Stimulated activated CD8-positive, alpha-beta memory T cell treated with anti-CD3 and anti-CD28 coated beads, Interleukin-12 subunit alpha, Interleukin-12 subunit beta, amount 100 ng/mL, for 4 hours (primary cell): Measurements from ENCODE around the gene KCNH6.

ENCODE experiments used
- DNase-seq: peaks from one replicate; pipeline ENCODE4 v3.0.0-alpha.2; 2020; ENCODE audit warnings: low read depth

The KCNH6 gene

DNA sequence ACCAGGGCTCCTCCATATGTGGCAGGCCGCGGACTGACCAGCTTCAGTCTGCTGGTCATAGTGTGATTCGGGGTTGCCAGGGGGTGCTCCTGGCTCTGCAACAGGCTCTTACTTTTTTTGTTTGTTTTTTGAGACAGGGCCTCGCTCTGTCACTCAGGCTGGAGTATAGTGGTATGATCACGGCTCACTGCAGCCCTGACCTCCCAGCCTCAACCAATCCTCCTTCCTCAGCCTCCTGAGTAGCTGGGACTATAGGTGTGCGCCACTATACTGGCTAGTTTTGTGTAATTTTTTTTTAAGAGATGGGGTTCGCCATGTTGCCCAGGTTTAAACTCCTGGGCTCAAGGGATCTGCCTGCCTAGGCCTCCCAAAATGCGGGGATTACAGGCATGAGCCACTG, 11.8 kb upstream of the KCNH6 start:
- no peak for DNase-seq

DNA sequence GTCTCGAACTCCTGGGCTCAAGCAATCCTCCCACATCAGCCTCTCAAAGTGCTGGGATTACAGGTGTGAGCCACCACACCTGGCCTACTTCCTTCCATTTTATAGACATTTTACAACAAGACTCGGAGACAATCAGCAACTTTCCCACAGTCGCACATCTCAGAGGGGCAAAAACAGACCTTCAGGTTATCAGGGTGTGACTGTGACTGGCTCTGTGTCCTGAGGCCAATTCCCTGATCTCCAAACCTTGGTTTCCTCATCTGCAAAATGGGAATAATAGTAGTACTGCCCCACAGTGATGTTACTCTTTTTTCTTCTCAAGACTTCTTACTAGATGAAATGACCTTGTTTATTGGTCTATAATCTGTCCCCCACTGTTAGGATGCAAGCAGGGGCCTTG, 10.8 kb upstream of the KCNH6 start:
- DNase-seq, result no peak

DNA sequence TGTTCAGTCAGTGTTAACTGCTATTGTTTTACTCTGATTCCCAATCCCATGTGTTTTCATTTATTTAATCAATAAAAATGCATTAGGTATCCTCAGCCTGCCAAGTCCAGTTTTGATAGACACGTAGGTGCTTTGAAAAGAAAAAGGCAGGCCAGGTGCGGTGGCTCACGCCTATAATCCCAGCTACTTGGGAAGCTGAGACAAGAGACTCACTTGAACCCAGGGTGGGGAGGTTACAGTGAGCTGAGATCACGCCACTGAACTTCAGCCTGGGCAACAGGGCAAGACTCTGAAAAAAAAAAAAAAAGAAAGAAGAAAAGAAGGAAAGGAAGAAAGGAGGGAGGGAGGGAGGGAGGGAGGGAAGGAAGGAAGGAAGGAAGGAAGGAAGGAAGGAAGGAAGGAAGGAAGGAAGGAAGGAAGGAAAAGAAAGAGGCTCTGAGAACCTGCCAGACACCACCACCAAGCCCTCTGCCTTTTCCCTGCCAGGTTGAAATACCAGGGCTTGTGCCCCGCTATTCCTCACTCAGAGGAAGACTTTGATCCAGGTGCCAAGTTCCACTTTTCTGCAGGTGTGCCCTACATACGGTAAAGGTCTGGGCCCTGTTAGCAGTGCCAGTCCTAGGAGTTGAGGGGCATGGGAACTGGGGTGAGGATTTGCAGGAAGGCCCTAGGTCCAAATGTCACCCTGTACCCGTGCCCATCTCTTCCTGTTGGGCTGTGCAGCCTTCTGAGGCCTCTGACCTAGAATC, 10.1 kb upstream of the KCNH6 start:
- no peak for DNase-seq

DNA sequence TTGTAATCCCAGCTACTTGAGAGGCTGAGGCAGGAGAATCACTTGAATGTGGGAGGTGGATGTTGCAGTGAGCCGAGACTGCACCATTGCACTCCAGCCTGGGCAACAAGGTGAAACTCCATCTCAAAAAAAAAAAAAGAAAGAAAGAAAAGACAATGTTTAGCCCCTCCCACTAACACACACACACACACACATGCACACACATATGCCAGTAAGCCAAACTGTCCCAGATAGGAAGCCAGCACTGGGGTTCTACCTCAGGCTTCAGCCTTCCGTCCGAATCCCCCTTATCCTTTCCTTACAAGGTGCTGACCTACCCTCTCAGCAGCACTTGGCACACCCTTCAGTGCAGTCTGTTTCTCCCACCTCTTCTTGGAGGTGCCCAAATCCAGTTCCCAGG, 8.7 kb upstream of the KCNH6 start:
- DNase-seq, result no peak

DNA sequence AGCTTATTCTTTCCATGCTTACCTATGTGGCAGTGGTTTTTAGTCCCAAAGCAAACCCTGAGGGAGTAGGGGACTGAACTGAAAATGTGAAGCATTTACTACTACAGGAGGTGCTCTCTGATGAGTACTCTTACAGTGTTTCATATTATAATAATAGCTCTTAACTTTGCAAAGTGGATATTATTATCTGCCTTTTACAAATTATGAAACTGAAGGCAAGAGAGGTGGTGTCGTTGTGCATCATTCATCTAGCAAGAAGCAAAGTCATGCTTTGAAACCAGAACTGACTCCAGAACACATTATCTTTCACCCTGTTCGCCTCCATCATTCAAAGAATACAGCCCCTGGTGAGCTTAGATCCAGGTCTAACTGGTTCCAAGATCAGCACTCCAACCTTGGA, 8.2 kb upstream of the KCNH6 start:
- no peak for DNase-seq

DNA sequence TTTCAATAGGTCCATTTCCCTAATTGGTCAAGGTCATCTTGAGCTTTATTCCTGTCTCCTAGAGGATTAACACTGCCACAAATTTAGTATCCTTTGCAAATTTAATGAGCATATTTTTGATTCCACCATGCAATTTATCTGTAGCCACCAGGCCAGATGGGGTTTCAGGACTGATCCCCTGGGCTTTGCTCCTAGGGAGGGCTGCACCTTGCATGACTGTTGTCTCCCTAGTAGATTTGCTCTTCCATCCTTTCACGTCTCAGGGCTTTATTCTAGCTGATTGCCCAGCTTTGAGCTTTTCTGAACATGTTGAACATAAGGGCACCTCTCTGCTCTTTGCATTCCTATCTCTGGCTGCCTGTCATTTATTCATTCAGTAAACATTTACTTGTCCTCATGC, 7.7 kb upstream of the KCNH6 start:
- no peak for DNase-seq

DNA sequence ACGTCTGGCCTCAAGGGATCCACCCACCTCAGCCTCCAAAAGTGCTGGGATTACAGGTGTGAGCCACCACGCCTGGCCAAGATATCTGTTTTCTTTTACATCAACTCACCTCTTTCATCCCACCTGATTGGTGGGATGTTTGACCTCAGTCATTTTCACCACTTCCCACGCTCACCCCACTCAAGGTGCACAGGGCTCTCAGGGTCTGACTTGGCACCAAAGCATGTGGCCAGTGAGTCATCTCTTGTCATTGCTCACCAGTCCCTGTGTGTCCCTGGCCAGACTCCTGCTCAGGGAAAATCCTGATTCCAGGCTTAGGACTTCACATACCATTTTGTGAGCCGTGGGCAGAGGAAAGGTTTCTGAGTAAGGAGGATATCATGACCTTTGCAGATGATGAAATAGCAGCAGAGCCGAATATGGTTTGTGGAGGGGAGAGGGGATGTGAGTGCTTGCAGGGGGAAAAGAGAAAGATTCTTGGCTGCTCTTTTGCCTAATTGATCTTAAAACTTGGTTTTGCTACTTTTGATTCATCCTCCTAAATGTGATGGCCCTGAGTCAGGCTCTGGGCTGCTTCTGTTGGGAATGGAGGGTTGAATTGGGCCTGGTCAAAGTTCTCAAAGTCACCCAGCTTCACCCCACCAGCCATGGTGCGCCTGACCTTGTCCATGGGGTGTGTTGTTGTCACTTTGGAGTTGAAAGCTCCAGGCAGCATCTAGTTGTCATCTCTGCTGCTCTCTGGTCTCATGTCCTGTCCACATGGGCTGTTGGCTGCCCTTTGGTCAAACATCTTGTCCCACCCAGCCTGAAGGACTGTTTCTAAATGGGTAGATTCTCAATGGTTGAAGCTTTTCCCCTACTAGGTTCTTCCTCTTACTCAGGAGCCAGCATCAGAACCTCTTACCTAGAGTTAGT, 6.0 kb upstream of the KCNH6 start:
- no peak for DNase-seq

DNA sequence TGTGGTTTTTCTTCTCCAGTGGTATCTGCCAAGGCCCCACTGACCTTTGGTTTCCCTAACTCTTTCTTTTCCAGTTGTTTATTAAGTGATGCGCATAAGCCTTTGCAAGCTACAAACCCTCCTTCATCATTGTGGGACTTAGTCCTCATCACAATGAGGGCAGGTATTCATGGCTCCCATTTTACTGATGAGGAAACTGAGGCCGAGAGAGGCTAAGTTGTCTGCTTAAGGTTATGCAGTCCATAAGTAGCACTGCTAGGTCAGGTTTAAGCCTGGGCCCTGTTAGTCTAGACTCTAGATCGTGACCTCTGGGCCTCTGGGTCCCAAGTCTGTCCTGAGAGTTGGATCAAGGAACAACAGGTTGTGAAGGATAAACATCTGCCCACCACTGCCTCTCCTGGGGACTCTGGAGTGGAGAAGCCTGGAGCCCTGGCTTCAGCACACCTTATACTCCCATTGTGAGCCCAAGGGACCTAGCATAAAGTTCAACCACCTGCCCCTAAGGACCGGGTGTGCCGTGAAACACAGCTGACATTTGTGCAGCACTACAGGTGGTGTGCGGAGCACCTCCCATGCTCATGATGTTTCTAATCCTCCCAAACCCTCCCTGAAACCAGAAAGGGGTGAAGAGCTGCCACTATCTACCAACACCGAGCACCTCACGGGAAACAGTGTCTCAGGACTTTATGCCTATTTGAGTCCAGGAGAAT, 5.2 kb upstream of the KCNH6 start:
- DNase-seq, result no peak

DNA sequence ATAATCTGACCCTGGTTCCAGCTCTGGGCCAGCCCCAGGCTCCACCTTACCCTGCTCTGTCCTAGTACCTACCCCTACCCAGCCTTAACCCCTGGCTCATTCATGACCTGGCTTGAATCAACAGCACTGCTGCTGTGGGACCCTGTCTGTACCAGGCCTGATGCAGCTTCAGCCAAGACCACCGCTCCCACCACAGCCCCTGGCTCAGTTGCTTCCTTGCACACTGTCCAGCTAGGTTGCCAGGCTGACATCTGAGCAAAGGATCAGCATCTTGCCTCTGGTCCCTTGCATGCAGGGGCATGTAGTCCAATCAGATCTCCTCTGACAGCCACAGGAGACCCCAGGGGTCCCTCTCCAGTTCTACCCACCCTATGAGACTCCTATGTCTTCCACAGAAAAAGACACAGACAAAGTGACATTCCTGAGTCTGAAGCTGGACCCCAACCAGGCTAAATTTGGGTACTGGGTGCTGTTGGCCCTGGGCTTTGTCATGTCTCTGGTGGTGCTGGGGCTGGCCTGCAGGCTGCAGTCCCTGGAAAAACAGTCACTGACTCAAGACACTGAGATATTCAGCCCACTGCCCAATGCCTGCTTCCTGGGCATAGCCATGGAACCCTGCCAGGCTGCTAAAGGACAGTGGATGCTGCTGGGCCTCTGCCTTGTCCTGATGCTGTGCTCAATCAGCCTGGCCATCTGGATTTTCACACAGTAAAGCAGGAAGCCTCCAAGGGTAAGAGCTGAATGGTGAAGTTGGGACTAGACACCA, 3.9 kb upstream of the KCNH6 start:
- DNase-seq, result no peak

DNA sequence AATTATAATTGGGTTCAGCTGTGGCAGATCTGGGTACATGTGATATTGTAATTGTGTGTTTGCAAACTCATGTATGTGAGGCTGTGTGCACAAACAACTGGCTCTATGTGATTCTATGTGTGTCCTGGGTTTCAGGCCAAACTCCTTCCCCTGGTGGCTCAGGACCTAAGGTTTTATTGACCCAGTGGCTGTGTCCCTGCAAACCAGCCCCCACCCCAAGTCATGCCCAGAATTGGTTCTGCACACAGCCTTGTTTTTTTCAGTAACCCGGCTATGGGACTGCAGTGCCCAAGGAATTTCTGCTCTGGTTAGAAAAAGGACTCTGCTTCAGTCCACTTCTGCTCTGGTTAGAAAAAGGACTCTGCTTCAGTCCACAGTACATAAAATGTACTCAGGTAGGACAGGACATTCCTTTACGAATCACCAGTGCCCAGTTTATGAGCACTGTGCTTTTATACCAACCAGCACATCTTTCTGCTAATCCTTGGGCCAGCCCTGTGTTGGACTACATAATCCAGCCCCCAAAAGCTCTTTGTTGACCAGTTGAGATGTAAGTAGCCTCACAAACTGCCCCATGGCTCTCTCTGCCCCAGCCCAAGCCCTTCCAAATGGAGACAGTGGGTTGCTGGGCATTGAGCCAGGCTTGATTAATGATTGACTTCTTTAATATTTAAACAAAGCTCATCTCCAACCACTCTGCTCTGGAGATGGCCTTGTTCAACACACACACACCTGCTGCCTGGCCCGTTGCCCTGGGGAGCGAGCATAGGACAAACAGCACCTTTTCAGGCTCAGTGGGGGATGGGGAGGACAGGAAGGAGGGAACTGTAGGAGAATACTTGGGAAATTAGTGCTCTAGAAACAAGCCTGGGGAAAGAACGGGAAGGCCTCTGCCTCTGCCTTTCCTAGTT, 2.9 kb upstream of the KCNH6 start:
- DNase-seq, result no peak

DNA sequence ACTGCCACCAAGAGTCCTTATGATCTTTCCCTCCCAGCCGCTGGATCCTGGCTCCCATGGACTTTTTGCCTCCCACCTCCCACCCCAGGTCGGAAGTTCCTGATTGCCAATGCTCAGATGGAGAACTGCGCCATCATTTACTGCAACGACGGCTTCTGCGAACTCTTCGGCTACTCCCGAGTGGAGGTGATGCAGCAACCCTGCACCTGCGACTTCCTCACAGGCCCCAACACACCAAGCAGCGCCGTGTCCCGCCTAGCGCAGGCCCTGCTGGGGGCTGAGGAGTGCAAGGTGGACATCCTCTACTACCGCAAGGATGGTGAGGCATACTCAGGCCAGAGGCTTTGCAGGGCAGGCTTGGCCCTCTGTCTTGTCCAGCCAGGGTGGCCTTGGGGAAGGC, 893 bp downstream of the KCNH6 start:
- DNase-seq, result no peak

DNA sequence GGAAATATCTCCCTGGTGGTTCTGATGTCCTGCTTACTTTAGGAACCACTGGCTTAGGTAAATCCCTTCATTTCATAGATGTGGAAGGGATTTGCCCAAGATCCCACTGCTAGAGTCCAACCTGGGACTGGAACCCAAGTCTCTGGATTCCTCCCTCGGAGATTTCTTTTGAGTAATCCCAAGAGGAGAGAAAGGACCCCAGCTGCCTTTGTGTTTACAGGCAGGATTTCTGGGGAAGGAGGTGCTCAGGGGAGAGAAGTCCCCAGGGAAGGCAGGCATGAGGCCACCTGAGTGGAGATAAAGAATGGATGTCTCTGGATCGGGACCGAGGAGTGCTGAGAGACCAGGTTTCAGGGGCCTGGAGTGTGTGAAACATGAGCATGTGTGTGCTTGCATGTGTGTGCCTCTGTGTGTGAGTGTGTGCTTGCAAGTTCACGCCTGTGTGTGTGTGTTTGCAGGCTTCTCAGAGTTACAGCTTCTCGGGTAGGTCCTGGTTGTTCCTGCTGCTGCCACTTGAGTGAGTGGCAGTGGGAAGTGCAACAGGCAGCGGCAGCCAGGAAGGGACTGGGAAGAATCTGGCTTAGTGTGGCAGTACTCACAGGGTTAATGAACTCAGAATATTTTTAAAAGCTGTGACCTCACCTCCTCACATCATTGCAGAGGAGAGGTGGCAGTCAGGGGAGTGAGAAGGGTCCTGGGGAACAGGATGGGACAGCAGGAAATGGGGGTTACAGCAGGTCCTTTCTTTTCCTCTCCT, 2.2 kb downstream of the KCNH6 start:
- DNase-seq, result no peak

DNA sequence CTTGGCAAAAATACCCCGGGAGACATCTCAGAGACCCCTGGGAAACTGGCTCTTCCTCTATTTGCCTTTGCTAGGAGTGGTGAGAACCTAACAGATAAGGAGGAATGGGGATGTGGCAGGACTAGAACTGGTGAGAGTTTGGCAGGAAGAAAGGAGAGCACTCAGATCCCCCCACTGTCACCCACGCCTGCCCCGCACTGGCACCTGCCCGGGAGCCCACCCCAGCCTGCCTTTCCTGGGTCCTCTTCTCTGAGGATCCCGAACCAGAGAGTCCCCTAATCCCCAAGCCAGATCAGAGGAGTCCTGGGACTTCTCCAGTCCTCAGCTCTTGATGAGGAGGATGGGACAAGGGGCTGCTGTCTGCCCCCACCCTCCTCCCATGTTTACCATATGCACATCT, 3.7 kb downstream of the KCNH6 start:
- DNase-seq, result no peak

DNA sequence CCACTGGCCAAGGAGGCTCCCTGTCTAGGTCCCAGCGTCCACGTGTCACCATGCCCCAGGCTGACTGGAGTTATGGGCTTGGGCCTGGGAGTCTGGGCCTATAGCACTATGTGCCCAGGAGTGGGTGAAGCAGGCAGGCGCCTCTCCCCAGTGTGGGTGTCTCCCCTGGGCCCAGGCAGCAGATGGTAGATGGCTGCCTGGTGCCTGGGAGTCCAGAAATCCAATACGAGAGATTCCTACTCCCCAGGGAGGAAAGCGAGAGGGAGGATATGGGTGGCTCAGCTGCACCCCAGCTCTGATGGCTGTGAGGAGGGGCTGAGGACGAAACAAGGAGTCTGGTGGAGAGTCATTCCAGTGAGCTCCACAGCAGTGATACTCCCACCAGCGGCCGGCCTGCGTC, 5.0 kb downstream of the KCNH6 start:
- DNase-seq, result no peak

DNA sequence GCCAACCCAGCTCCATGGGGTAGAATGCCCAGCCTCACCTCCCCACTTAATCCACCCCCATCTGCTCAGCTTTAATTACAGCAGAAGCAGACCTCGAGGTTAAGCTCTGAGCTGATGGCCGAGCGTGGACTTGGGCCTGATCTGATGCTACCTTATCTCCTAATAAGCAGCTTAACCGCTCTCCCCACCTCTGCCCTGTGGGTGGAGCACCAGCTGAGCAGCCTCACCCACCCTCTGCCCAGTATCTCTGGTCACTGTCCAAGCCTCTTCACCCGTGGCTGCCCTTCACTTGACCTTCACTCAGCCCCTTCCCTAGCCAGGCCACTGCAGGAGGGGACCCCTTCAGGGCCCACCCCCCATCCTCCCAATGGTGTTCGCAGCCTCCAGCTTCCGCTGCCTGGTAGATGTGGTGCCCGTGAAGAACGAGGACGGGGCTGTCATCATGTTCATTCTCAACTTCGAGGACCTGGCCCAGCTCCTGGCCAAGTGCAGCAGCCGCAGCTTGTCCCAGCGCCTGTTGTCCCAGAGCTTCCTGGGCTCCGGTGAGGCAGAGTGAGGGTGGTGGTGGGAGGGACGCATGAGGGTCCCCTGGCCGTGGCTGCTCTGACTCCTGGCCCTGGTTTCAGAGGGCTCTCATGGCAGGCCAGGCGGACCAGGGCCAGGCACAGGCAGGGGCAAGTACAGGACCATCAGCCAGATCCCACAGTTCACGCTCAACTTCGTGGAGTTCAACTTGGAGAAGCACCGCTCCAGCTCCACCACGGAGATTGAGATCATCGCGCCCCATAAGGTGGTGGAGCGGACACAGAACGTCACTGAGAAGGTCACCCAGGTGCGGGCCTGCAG, 6.8 kb downstream of the KCNH6 start:
- no peak for DNase-seq

DNA sequence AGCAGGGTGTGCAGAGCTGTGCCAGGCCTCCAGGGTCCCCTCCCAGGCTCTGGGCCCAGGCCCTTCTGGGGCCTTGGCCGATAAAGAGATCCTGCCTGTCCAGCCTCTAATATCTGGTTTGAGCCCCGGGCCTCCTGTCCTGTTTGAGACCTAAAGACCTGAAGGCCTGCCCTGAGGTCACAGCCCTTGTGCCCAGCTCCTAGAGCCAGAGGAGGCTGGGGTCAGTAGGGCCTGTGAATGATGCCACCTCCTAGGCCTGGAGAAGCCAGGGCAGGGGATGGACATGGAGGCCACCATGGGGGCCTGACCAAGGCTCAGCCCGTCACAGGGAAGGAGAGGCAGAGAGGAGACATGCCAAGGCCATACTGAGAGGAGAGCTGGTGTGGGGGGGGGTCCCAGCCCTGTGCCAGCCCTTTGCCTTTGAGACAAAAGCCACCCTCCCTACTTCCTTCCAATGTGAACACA, 7.4 kb downstream of the KCNH6 start:
- no peak for DNase-seq

DNA sequence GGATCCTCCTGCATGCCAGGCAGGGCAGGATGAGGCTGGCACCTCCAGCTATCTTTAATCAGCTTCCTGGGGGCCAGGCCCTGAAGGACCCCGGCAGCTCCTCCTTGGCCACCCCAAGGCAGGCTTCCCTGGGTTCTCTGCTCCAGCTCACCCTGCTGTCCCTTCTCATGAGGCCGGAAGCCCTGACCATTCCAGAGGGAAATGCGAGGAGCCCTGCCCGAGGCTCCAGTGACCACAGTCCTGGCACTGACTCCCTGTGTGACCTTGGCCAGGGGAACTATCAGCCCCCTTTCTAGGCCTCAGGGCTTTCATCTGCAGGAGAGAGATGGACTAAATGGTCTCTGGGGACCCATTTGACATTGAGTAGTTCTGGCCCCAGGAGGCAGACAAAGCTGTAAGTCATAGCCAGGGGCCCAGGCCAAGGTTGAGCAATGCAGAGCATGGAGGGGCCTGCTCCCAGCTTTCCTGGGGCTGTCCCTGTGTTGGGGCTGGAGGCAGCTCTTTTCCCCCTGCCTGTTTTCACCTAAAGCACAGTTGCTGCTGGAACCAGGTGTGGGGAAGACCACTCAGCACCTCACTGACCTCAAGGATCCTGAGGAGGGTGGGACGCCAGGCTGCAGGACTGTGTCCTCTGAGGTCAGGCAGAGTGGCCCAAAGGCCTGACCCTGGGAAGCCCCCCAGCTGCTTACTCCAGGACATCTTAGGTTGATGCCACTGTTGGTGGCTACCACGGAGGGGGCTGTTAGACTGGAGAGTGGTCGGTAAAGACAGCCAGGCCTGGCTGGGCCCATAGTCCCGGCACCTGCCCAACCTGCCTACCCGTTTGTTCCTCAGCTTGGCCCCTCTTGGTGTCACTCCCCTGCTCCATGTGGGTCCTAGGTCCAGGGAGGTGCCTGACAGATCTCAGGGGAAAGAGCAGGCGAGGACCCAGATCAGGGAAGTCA, 8.1 kb downstream of the KCNH6 start:
- no peak for DNase-seq
